Measurements from ENCODE around the gene GBF1.

Gene GBF1

GRCh38 chr10:102211615-102212299, 33.6 kb upstream of the GBF1 start:
- TF ChIP-seq CTCF (IDR thresholded peaks at IDR 0.05), result no peak

- no peak for TF ChIP-seq CTCF (IDR thresholded peaks at IDR 0.05)
Measured at GRCh38 chr10:102219370-102219769, 26.0 kb upstream of the GBF1 start.

- no peak for TF ChIP-seq CTCF (IDR thresholded peaks at IDR 0.05)
Measured at GRCh38 chr10:102220612-102221011, 24.7 kb upstream of the GBF1 start.

GRCh38 chr10:102222797-102223196, 22.5 kb upstream of the GBF1 start:
- no peak for TF ChIP-seq CTCF (IDR thresholded peaks at IDR 0.05)

- TF ChIP-seq CTCF (IDR thresholded peaks at IDR 0.05), result no peak
Measured at GRCh38 chr10:102225646-102226541, 19.4 kb upstream of the GBF1 start, which contains the start of gene ELOVL3. ELOVL3 (plus strand) TSS chr10:102226299; CDS start chr10:102226549, 250 bp downstream.

- no peak for TF ChIP-seq CTCF (IDR thresholded peaks at IDR 0.05)
Measured at GRCh38 chr10:102226542-102226870, 18.8 kb upstream of the GBF1 start.

- no peak for TF ChIP-seq CTCF (IDR thresholded peaks at IDR 0.05)
Measured at GRCh38 chr10:102227050-102227449, 18.3 kb upstream of the GBF1 start.
